GM21528 (cell line): ENCODE measurements around the gene TPRA1.
"Not testable (repeated sequence)": the region's sequence is repeated elsewhere in the genome, so short reads cannot be mapped to it uniquely, and the experiment has no call there.

Experiments
- ATAC-seq: cut with Tn5 transposase; IDR thresholded peaks from one replicate; pipeline ENCODE4 v1.9.1; 2021; ENCODE audit warnings: mild to moderate bottlenecking, moderate library complexity; ENCODE audit not compliant: unreplicated experiment, low FRiP score

TPRA1 gene

DNA sequence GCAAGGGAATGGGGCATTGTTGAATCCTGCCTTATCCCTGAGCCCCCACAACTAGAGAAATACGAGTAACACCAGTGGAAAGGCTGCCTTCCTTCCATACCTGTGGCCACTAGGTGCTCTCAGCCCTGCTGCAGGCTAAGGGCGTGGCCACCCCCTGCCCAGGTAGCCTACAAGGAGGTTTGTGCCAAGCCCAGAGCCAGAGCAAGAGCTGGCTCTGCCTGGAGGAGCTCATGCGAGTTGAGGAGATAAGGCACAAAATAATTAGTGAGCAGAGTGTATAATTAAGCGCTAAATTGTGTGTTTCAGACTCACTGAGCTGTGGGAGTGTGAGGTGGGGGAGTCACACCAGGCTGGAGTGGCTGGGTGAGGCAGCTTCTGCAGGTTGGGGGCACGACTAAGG is 49.2 kb downstream of the TPRA1 start:
- ATAC-seq = no peak

DNA sequence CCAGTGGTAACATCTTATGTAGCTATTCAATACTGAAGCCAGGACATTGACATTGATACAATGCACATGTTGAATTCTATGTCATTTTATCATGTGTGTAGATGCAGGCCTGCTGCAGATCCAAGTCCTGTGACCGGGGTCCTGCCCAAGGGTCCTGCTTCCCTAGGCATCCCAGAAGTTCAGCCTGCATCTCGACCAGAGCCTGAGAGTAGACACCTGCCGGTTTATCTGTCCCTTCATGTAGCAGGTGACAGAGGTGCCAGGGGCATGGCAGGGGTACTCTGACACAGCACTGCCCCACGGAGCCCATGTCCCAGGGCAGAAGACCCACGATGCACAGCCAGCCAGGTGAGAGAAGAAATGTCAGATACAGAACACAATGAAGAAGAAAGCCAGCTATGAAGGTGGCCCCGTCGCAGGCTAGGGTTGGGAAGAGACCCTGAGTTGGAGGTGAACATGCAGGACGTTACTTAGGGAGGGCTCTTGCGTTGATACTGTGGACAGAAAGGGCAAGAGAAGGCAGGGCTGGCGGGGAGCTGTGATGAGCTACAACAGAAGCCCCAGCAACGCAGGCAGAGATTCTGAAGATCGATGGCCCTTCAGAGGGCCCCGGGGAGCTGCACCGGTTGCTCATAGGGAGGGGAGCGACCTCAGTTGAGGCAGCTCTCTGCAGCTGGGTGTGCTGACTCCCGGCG is 51.0 kb downstream of the TPRA1 start:
- no peak for ATAC-seq

DNA sequence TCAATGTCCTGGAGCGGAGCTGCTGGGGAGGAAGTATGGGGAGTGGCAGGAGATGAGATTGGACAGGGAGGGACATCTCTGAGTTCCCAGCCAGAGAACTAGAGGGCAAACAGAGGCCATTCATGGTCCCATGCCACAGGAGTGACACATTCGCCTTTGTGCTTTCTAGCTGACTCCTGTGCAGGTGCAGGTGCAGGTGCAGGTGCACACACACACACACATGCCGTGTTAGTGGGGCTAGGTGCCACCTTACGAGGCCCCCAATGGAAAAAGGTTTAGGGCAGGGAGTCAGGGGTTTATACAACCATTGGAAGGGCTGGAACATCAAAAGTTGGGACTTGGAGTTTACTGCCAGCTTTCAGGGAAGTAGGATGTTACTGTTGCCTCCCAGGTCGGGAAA is 52.0 kb downstream of the TPRA1 start:
- no peak for ATAC-seq

DNA sequence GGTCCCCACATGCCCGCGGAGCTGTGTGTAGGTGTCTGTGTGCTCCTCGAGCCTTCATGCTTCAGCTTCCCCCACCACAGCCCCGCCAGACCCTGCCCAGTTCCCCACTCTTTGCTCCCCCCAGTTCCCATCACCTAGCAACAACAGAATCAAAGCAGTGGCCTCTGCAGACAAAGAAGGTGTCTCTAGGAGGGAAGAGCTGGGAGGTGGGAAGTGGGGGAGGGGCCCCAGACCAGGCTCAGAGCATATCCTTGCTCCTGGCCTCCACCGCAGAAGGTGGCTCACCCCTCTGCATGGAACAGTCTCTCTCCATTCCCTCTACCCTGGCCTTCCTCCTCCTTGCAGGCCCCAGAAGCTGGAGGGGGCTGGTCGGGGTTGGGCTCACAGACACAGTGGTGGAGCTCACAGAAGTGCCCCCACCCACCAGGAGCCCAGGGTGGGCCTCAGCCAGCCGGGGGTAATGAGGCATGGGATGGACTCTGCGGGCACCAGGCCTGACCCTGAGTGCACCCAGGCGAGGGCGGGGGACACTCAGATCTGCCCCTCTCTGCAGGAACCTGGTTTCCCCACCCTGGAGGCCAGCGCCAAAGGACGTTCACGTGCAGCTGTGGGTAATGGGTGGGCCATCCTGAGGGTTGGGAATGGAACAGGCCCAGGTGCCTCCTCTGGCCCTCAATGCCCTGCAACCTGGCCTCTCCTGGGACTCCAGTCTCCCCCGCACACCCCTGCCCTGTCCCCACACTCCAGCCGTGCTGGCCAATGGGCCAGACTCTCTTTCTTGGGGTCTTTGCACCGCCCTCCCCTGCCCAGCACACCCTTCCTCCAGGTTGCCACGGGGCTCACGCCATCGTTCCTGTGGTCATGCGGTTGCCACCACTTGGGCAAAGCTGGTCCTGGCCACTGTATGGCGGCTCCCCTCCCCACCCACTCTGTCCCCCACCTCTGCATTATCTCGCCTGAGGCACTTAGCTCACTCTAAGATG is 53.4 kb downstream of the TPRA1 start:
- ATAC-seq = no peak

DNA sequence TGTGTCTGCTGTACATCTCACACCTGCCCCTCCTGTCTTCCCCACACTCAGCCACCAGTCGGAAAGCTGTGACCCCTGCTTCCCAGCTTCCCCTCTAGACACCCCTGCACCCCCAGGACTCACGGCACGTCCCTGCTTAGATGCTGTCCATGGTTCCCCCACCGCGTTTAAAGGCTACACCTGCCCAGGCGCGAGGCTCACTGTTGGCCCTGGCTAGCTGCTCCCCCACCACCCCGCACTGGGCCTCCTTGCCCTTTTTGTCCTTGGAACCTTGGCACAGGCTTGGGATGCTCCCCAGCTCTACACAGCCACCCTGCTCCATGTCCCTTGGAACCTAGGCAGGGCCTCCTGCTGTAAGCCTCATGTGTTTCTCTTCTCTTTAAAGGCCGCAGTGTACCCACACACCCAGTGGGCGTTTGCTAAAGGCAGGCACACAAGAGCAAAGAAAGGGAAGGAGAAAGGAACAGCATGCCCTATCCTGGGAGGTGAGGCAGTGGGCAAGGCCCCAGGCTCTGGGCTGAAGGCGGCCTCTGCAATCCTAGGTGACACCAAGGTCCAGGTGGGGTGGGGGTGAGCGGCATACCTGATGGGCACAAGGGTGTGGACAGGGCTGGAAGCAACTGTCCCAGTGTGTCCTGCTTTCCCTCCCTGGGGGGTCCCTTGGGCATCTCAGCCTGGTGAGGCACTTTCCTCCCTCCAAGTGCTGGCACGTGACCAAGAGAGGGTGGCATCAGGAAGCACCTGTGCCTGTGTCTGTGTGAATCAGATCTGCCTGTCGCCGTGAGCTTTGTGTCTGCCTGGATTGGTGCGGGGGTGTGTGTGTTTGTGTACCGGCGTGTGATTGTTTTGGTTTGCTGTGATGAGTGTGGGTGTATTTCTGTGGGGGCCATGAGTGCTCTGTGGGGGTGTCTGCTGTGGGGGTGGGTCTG is 54.4 kb downstream of the TPRA1 start:
- no peak for ATAC-seq

DNA sequence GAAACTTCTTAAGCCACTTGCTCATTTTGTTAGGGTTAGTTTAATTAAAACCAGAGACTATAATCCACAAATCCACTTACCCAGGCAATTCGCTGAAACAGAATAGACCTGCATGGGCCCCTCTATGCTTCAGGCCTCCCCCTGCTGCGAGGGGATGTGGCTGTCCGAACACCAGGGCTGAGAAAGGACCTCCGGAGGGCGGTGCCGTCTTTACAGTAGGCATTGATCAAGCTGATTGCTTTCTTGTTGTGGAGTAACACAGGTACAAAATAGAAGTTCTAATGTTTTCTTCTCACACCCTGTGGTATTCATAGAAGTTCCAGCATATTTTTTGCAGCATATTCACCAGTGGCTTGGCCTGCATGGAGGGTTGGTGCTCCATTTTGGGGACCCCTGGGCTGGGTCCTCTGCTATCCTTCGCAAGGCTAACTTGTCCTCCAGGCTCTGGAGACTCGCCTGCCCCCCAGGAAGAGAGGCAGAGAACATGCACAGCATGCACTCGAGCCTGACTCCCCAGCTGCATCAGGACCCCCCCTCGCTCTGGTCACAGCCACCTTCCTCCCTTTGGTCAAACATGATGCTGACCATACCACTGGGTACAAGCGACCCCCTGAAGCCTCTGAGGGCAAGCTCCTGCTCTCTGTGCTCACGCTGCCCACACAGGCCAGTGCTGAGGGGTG is 55.3 kb downstream of the TPRA1 start:
- ATAC-seq = no peak

DNA sequence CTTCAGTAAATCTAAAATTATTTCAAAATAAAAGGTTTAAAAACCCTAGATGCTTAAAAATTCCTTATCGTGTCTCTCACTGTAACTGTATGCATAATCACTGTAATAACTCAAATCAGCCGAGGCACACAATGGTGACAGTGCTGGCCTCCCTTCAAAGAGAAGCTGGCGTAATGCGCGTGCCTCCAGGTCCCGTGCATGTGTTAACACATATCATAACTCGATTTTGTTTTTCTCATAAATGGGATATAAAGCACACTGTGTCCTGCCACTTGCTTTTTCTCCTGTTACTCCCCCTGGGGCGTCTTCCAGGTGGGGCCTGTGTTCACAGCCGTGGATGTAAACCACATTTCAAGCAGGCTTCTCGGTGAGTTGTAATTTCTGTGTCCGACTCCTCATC is 56.0 kb downstream of the TPRA1 start:
- no peak for ATAC-seq

DNA sequence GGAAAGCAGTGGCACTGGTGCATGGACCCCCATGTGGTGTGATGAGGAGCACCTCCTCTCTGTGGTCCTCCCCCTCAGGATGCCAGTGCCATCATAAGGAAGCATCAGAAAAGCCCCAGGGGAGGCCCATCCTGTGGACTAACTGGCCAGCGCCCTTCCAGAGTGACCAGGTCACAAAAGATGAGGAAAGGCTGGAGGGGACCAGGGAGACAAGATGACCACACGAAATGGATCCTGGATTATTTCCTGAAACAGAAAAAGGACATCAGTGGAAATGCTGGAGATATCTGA is 56.4 kb downstream of the TPRA1 start:
- ATAC-seq = no peak

DNA sequence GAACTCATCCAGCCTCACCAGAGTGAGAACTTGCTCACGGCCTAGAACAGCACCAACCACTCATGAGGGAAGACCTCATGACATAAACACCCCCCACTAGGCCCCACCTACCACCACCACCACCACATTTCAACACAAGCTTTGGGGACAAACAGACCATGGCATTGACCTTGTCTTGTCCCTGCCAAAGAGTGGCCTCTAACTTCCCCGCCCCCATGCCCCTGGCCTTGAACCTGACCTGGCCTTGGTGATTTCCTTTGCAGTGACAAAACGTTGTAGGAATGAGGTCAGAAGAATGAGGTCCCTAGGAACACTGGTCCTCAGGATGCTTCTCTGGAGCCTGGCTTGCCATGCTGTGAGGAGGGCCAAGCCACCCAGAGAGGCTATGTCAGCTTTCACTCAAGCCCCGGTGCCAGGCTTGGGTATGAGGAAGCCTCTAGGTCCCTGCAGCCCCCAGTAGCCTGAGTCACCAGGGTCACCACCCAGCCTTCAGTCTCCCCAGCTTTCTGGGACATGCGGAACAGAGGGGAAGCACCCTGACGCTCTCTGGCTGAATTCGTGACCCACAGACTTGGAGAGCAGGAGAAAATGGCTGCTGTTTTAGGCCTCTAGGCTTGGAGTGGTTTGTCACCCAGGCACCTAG is 57.9 kb downstream of the TPRA1 start:
- ATAC-seq = no peak

DNA sequence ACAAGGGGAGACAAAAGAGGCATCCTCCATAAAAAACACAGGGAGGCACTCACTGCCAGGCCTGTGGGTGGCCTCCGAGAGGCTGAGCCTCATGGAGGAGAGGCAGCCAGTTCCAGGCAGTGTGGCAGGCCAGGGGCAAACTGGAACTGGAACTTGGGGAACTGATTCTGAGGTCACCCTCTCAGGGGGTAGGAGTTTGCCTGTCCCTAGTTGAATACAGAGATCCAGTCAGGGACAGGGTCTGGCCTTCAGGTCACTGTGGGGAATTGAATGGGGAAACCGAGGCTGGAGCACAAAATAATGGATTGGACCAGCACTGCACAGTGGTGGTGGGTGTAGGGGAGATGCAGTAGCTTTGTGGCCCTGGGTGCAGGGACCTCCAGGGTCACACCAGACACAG is 58.7 kb downstream of the TPRA1 start:
- ATAC-seq = no peak

DNA sequence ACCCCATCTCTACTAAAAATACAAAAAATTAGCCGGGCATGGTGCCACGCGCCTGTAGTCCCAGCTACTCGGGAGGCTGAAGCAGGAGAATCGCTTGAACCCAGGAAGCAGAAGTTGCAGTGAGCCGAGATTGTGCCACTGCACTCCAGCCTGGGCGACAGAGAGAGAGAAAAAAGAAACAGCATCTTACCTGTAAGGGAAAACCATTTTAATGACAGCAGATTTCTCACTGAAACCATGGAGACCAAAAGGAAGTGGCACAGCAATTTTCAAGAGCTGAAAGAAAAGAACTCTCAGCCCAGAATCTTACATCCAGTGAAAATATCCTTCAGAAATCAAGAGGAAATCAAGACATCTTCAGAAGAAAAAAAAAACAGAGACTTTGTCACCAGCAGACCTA is 59.7 kb downstream of the TPRA1 start:
- not testable (repeated sequence) for ATAC-seq

DNA sequence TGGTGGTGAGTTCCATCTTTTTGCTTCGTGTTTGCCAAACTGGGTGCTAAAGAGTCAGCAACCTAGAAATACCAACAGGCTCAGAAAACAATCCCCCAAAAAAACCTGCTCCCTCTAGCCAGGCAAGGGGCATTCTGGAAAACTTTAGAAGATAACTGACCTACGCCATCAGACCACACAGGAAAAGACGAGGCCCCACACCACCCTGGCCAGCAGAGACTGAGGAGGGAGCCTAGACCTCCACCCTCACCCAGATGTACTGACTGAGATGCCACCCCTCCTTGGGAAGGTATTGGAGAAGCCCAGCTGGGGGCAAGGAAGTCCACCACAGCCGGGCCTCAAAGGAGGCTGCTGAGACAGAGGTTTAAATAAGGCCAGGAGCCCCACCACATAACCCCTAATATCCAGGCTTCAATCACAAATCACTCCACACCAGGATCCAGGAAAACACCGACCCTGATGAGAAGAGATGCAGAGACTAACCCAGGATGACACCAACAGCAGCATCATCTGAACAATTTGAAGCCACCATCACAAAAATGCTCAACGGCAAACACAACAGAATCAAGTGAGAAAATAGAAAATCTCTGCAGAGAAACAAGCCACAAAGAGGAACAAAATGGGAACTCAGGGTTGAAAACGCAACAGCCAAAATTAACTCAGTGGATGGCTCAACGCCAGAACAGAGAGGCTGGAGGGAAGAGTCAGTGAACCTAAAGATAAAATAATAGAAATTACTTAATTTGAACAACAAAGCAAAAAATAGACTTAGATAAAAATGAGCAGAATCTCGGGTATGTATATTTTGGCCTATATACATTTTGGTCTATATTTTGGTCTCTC is 61.0 kb downstream of the TPRA1 start:
- no peak for ATAC-seq

DNA sequence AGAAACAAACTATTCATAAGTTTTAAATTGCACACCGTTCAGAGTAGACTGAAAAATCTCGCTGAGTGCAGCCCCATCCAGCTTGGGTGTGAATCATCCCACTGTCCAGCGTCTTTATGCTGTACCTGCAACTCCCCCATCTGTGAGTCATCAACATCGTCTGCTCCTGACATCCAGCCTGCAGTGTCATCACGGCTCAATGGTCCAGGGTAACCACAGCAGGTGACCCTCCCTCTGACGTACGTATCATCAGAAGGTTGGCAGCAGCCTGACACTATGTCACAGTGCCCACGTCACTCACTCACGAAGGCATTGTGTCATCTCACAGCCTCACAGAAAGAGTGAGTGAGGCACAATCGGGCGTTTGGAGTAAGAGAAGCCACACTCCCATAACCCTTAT is 65.2 kb downstream of the TPRA1 start:
- ATAC-seq = no peak

DNA sequence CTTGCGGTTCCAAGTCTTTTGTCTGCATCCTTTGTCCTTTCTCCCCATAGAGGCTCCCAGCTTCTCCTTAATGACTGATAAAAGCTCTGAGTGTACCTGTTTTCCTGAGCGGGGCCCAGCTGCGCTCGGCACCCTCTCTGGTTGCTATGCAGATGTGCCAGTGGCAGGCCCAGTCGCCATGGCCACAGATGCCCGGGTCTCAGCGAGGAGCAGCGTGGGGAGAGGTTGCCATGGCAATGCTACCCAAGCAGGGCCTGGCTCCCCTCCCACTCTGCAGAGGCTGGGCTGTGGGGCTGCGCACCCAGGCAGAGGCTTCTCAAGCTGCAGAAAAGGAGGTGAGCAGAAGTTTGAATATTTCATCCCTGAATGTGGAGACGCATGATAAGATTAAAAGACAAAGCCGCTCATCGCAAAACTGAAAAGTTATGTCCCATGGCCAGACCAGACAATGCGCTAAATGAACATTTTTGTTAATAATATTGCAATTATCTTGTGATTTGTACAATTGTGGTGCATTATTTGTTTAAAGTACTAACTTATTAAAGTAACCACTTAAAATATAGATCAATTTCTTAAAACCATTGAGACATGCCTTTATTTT is 66.1 kb downstream of the TPRA1 start:
- no peak for ATAC-seq
